HuH-7 (cell line): ENCODE measurements around the gene OASL.

Experiments used
- DNase-seq: peaks from one replicate; pipeline ENCODE4 v3.0.0; 2011; ENCODE audit warnings: low spot score

OASL gene

GRCh38 chr12:120991965-120992364 is 47.1 kb downstream of the OASL start:
- DNase-seq: no peak

- DNase-seq: no peak
Measured at GRCh38 chr12:120990487-120991055, 48.5 kb downstream of the OASL start.

DNA sequence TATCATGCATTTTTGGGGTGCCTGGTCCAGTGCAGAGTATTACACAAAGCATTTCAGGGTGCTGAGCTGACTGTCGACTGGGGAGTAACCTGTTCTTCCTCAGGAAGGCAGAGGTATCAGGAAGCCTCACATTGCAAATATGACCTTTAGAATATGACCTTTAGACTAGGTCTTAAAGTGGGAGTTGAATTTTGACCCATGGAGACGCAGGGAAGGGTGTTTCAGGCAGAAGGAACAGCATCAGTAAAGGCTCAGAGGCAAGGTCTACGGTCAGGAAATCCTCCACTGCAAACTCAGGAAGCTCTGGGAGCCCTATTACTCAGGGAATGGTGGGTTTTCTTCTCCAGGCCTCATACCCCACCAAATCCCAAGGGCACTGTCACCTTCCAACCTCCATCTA is 49.4 kb downstream of the OASL start:
- DNase-seq: no peak

DNA sequence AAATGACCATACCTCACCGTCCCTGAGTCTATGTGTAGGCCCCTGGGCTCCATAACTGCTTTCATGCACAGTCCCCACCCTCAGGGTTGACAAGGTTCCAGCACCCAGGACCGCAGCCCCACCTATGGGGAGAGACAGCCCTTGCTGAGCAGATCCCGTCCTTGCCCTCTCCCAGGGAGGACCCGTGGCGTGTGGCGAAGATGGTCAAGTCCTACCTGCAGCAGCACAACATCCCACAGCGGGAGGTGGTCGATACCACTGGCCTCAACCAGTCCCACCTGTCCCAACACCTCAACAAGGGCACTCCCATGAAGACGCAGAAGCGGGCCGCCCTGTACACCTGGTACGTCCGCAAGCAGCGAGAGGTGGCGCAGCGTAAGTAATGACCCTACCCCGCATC is 50.4 kb downstream of the OASL start:
- no peak for DNase-seq

- no peak for DNase-seq
Measured at GRCh38 chr12:120988234-120988633, 50.8 kb downstream of the OASL start.

DNA sequence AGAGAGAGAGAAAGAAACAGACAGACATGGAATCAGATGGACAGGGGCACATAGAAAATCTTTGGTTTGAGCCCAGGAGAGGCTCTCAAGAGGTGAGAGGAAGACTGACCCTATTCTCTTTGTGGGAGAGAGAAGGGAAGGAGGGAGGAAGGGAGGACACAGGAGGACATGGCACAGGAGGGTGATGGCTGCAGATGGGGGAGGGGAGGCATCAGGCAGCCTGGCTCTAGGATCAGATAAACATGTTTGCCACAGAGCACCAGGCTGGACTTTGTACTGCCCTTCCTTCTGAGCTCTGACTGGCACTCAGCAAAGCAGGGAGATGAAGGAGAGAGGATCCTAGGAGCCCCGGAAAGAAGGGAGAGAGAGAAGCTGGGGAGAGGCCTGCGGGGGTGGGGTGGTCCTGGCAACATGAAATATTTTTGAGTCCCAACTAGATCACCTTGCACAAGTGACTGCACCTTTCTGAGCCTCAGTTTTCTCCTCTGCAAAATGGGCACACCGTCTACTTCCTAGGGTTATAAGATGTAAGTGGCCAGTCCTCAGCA is 54.6 kb downstream of the OASL start:
- DNase-seq: peak; percentile 70

DNA sequence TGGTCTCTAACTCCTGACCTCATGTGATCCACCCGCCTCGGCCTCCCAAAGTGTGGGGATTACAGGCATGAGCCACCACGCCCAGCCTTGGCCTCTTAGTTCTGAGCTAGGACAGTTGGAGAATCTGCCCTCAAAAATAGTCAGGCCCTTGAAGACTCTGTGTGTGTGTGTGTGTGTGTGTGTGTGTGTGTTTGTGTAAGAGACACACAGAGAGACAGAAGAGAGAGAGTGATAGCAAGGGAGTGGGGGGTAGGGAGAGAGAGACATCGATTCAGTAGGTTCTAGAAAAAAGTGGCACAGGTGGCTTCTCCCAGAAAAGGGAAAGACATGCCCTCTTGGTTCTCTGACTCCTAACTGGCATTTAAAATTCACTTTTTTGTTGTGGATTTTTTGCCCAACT is 55.3 kb downstream of the OASL start:
- no peak for DNase-seq

DNA sequence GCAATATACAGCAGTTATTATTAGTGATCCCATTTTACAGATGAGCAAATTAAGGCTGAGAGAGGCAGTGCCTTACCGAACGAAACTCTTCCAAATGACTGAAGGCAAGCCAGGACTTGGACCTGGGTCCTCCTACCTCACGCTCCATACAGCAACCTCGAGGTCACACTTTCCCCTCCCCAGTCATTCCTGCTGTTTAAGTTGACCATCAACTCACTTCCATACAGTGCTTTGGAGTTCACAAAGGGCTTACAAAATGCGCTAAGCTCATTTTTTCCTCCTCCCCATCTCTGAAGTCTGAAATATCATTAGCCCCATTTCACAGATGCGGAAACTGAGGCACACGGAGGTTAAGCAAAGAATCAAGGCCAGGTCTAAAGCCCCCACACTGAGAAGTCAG is 56.4 kb downstream of the OASL start:
- DNase-seq: no peak

- no peak for DNase-seq
Measured at GRCh38 chr12:120981407-120981941, 57.6 kb downstream of the OASL start.

DNA sequence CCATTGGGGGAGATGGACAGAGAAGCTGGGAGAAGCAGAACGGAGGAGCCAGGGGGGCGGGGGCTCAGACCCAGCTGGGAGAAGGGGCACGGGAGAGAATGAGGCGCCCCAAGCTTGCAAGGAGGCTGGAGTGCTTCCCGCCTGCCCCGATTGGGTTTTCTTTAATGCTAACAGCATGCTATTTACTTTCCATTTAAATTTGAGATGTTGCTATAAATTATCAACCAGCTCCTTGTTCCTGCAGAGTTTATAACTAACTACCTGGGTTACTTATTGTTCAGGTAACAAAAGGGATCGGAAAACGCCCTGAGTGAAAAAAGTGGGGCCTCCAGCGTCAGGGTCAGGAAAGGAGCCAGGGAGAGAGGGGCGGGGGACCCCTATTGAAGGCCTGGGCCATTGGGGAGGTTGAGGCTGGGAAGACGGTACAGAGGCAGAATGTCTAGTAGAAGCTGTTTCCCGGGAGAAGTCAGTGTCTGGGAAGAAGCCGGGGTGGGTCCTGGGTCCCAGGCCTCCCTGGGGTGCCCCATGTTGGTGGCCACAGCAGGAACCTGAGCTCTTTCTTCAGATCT is 58.2 kb downstream of the OASL start:
- no peak for DNase-seq

- DNase-seq: peak; percentile 50
Measured at GRCh38 chr12:120979862-120980696, 59.0 kb downstream of the OASL start.

GRCh38 chr12:120979220-120979861 is 59.7 kb downstream of the OASL start:
- DNase-seq: no peak

DNA sequence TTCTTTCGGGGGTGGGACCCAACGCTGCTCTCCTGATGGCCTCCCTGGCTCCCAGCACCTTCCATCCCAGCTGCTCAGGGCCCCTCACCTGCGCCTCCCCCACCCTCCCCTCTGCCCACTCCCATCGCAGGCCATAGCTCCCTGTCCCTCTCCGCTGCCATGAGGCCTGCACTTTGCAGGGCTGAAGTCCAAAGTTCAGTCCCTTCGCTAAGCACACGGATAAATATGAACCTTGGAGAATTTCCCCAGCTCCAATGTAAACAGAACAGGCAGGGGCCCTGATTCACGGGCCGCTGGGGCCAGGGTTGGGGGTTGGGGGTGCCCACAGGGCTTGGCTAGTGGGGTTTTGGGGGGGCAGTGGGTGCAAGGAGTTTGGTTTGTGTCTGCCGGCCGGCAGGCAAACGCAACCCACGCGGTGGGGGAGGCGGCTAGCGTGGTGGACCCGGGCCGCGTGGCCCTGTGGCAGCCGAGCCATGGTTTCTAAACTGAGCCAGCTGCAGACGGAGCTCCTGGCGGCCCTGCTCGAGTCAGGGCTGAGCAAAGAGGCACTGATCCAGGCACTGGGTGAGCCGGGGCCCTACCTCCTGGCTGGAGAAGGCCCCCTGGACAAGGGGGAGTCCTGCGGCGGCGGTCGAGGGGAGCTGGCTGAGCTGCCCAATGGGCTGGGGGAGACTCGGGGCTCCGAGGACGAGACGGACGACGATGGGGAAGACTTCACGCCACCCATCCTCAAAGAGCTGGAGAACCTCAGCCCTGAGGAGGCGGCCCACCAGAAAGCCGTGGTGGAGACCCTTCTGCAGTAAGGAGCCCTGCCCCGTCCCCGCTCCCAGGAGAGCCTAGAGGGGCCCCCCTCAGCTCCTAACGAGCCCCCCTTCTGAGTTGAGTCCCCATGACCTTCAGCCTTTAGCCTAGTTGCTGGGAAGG is 60.5 kb downstream of the OASL start, which contains the start of gene HNF1A:
HNF1A (plus strand) TSS at position 248 of the 924 bp plus-strand sequence; CDS start at position 474, 226 bp downstream.
- peak; percentile 67 for DNase-seq

DNA sequence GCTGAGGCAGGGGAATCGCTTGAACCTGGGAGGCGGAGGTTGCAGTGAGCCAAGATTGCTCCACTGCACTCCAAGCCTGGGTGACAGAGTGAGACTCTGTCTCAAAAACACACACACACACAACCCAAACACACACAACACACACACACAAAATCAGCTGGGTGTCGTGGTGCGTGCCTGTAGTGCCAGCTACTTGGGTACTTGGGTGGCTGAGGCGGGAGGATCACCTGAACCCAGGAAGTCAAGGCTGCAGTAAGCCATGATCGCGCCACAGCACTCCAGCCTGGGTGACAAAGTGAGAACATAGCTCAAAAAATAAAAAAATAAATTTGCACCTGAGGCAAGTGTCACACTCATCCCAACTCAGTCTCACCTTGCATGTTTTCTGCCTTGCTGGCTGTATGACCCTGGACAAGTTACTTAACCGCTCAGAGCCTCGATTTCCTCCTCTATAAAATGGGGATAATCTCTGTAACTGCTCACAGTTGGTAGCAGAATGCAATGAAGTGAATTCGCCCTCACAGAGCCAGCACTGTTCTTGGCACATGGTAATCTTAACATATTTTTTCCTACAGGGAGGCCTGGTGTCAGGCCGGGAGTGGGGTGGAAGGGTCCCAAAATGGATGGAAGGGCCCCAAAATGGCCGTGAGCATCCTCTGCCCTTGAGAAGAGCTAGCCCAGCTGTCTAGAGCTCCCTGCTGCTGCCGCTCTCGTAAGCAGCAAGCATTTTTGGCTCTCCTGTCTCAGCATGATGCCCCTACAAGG is 61.3 kb downstream of the OASL start:
- no peak for DNase-seq

DNA sequence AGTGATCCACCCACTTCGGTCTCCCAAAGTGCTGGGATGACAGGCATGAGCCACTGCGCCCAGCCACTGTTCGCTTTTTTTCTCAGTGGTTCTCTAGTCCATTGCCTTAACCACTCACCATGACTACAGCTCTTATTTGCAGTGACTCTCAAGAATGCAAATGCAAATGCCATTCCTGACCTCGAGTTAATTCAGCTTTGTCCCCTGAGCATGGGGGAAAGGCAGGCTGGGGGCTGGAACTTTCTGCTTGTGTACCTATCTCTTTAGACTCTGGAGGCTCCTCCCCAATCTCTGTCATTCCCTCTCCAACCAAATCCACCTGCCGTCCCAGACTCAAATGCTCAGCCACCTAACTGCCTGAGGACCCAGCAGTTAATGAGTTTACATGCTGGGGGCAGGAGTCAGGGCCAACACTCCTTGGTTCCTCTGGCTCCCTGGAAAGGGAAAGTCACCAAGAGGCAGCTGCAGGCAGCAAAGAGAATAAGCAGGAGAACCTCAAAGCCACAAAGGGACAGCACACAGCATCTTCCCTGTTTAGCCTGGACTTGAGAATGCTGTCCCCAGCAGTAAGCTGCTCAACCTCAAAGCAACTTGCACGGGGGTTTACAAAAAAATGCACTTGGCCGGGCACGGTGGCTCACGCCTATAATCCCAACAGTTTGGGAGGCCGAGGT is 66.0 kb downstream of the OASL start:
- no peak for DNase-seq

DNA sequence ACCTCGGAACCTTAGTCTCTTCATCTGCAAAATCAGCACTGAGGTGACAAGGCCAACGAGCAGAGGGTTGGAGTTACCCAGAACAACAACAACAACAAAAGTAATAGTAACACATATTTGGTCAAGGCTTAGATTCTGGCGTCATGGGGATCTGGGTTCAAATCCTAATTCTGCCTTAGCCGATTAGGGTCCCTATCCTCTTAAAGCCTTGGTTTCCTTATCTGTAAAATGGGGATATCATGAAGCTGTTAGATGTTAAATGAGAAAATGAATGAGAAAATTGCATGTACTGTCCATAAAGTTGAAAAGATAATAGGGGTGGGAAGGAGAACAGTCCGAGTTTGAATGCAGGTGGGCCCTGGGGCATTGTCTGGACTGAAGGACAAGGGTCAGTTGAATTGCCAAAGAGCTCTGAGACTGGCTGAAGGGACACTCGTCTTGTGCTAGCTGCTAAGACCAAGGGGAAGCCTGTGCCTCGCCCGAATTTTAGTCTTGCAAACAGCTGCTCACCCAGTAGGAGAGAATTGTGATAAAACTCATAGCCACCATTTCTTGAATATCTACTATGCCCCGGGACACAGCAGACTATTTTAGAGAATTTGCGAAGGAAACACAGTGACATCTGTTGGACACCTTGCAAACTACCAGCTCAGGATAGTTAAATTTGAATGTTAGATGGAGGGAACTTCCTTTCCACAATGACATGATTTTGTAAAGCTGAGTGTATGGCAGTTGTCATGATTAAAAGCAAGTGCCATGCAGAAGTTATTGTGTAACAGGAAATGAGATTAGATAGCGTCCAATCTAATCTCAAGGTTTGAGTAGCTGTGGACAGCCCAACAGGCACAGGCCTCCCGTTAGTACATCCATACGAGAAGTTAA is 67.5 kb downstream of the OASL start:
- peak; percentile 46 for DNase-seq

DNA sequence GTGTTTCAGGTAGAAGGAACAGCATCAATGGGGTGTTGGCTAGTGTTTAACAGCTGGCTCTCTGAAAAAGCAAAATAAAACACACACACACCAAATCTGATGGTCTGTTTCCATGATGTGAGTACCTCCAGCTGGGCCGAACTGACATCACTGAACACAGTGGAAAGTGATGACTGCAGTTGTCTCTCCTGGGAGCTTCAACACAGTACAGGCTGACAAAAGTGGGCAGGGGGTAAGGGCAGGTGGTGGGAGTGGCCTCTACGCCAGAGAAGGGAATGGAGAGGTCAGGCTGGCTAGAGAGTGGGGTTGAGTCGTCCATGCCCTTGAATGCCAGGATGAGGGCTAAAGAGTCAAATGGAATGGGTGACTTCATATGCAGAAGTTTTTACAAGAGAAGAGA is 68.7 kb downstream of the OASL start:
- DNase-seq: no peak
